NCI-H460 (cell line): ENCODE results near the gene FKBP7. TPM values are rescaled to one million over a fixed set of nuclear protein-coding genes. Genes with fewer than 3 reads are reported as not detected.
"Not testable (repeated sequence)": the region's sequence is repeated elsewhere in the genome, so short reads cannot be mapped to it uniquely, and the experiment has no call there.

Source experiments
- DNase-seq: peaks from one replicate; pipeline ENCODE4 v3.0.0-alpha.2; 2016; ENCODE audit warnings: low read depth; ENCODE audit errors: extremely low read depth
- total RNA-seq: library from RNA; depleted of rRNA; stranded (reverse); fragments of >200 nt; shearing (Covaris generic); gene quantifications from 2 replicates; pipeline ENCODE4 v1.2.3, GENCODE V29; 2014

FKBP7 gene
- total RNA-seq, 1 experiment from 2014 or later: 18.9 TPM

- DNase-seq: no peak
These were observed 13.2 kb upstream of the FKBP7 start for GRCh38 chr2:178491612-178492011.

GRCh38 chr2:178485356-178485755, 7.0 kb upstream of the FKBP7 start:
- DNase-seq: no peak

DNA sequence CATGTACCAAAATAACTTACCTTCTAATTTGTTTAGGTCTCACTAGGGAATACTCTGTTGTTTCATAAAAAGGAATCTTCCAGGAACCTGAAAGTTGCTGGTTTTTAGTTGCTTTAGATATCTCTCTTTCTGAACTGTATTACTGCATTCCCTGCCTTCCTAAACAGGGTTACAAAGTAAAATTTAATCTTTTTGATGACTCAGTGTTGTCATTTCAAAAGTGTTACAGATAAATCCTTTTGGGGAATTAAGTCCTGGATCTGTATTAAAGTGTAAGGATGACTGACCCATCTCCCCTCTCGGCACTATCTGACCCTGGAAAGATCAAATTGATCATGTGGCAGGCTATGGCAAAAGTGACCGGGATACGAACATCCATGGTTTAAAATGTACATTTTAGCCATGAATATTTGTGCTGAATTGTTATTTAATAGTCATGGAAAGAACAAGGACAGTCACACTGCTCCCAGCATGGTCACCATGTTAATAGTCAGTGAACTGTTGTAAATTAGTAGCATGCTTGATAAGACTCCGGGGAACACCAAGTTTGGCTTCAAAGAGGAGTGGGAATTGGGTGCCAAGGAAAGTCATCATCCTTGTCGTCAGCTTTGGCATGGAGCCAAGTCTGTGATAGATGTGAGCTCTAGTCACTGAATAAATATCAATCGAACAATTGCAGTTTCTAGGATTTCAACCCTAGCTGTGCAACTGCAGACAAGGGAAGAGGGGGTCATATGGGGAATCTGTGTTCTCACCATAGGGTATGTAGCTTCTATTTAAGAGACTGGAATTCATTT, 6.0 kb upstream of the FKBP7 start:
- DNase-seq: peak; percentile 32

DNA sequence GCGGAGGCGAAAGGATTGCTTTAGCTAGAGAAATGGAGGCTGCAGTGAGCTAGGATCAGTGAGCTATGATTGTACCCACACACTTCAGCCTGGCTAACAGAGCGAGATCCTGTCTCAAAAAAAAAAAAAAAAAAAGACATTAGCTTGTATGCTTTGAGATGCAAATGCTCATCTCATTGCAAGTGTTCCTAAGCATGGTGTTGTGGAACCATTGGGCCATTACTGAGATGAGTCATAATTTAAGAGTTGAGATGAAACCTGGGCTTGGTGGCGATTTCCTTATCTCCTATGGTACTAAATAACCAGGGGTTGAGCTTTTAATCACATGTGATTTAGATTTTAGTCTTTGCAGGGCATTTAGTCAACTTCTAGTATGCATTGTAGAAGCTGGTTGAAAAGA, 4.0 kb upstream of the FKBP7 start:
- no peak for DNase-seq

GRCh38 chr2:178480227-178481181, 2.1 kb upstream of the FKBP7 start, which contains the start of gene PLEKHA3:
Gene PLEKHA3, plus strand, starts transcription at chr2:178480457. Its CDS starts 413 bp downstream, at chr2:178480870.
- peak; percentile 96 for DNase-seq

DNA sequence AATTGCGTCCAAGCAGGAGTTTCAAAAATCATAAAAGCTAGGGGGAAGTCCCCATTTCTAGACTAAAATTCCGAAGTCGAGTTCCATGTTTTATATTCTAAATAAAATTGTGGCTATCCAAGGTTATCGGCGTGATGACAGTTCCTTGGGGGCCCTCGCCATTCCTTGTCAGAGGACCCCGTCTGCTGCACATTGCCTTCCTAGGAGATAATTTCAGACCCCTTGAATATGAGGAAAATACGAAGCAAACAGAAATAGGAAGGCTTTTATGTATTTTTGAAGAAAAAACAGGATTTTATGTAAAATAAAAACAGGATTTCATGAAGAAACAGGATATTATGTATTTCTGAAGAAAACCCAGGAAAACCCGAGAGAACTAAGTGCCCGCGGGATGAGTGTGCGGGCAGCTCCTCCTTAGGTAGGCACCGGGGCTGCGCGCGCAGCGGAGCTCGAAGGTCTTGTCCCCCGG, 1.4 kb upstream of the FKBP7 start:
- no peak for DNase-seq

GRCh38 chr2:178479275-178479616, 846 bp upstream of the FKBP7 start:
- DNase-seq: no peak

GRCh38 chr2:178478130-178478438, 316 bp downstream of the FKBP7 start:
- DNase-seq: no peak

- DNase-seq: no peak
These were observed 814 bp downstream of the FKBP7 start for GRCh38 chr2:178477443-178478129.

DNA sequence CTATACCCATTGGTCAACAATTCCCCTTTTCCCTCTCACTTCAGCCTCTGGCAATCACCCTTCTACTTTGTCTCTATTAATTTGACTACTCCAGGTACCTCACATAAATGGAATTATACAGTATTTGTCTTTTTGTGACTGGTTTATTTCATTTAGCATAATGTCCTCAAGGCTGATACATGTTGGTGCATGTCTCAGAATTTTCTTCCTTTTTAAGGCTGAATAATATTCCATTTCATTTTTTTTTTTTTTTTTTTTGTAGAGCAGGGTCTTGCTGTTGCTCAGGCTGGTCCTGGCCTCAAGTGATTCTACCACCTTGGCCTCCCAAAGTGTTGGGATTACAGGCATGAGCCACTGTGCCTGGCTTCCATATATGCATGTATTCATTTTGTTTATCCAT, 1.9 kb downstream of the FKBP7 start:
- DNase-seq: no peak

DNA sequence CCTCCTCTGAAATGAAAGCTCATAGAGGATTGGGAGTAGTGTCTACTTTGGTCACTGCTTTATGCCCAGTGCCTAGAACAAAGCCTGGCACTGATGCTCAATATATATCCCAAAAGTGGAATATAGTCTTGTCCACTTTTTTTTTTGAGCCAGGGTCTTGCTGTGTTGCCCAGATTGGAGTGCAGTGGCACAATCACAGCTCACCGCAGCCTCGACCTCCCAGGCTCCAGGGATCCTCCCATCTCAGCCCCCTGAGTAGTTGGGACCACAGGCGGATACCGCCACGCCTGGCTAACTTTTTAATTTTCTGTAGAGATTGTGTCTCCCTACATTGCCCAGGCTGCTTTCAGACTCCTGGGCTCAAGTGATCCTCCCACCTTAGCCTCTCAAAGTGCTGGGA, 3.8 kb downstream of the FKBP7 start:
- DNase-seq: no peak

DNA sequence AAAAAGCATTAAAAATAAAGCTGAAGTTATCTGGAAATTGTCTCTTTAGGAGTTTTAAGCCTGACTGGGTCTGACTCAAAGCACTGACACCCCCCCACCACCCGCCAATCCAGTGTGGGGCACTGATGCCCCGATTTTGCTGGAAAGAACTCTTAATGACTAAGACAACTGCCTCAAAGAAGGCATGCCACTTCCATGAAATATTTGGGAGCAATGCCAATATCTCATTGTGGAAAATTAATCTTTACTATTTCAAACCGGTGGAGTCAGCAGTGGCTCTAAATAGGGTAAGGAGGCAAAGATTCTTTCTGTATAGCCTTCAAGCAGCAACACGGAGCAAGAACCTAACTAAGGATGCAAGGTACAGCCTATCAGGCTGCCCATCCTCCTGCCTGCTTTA, 4.5 kb downstream of the FKBP7 start:
- no peak for DNase-seq

GRCh38 chr2:178473373-178473772, 5.0 kb downstream of the FKBP7 start:
- no peak for DNase-seq

- DNase-seq: not testable (repeated sequence)
These were observed 7.1 kb downstream of the FKBP7 start for GRCh38 chr2:178471313-178471712.

DNA sequence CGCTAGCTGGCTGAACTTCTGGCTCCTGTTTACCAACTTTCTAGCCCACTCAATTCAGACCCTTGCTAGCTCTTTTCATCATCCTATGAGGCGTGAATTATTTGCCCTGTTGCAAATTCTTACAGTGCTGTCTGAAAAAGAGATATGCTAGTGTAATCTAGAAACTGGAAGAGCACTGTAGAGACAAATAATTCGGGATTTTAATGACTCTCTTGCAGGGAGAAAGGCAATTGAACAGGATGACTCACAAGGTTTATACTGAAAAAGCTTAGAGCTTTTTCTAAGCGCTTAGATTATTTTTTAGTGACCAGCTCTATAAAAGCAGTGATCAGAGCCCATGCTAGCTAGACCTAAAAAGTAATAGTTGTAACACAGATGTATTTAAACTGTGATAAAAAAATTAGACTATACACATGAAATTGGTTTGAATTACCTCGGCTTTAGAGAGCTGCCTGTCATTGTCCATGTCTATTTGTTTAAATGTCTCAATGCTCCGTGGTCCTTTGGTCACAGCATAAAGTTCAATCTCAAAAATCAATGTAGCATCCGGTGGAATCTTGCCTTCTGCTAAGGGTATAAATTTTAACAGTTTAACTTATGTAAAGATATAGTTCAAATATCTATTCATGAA, 9.1 kb downstream of the FKBP7 start:
- DNase-seq: no peak

DNA sequence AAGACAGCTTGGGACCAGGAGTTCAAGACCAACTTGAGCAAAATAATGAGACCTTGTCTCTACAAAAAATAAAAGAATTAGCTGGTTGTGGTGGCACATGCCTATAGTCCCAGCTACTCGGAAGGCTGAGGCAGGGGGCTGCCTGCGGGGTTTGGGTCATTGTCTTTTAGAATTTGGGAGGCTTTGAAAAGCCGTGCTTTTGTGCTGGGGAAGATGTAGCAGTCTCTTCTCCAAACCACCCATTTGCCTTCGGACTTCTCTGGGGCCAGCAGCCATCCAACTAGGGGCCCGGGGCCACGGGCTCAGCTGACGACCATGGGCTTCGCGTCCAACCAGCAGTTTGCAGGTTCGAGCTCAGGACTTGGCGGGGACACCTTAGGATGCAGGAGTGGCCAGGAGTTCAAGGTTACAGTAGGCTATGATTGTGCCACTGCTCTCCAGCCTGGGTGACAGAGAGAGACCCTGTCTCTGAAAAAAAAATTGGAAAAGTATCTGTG, 21.0 kb downstream of the FKBP7 start:
- DNase-seq: no peak

- DNase-seq: no peak
These were observed 22.5 kb downstream of the FKBP7 start for GRCh38 chr2:178455947-178456346.

DNA sequence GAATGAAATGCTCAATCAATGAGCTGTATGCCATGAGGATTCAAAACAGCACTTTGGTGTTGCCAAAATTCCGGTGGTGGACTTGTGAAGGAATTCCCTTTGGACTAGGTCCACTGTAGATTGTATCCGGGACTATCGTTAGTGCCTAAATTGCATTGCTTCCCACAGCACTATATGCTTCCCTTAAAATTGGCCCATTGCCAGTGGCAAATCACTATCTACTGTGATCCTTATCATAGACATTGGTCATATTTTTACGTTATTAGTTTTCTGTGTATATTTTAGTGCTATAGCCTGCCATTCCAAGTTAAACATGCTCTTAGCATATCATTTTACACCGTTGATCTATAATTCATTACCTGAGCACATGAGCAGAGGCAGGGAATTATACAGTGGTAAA, 25.5 kb downstream of the FKBP7 start:
- DNase-seq: no peak

DNA sequence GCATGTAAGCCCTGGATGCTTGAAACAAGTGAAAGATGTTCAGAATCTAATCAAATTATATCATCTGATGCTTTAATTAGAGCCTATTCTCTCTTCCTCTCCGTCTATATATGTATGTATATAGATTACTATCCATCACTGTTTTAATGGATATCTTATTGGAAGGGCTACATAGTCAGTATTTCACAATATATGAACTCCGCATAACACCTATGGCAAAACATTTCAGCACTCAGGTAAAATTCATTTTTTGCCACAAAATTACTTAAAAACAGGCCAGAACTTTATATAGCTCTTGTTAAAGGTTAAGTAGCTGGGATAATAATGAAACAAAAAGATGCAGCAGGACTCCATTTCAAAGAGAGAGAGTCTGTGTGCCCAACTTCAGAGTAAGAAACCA, 26.1 kb downstream of the FKBP7 start:
- no peak for DNase-seq

DNA sequence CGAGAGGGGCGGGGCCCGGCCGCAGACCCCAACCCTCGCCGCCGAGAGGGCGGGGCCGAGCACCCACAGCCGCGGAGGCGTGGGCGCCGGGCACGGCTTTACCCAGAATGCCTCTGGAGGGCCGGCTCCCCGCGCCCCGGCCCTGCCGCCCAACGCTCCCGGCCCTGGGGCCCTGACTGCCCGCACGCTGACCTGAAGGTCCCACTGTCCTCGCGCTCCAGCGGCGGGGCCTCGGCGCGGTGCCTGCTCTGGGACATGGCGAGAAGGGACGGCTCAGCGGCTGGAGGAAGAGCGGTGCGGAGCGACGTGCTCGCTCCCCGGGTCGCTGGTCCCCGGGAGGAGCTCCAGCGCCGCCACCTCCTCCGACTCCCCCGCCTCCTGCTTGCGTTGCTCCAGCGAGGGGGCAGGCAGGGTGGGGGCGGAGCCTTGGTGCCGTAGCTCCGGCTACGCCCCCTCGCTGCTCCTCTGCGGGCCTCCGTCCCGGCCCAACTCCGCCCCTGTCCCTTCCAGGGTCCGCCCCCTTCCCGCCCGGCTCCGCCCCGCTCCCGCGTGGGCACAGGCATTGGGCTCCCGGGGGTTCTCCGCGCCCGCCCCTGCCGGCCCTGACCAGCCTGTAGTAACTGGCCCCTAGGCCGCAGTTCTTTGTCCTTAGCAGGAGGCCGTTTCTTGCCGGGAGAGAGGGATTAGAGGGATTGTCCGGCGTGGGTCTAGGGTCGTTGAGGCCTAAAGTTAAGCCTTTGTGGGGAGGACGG, 27.4 kb downstream of the FKBP7 start, which contains the start of the genes PJVK and PRKRA:
Gene PJVK, plus strand, starts transcription at position 605 of the 752 bp plus-strand sequence. CDS start 2,032 bp downstream, outside the sequence.
Gene PRKRA, minus strand, starts transcription at position 402 of the 752 bp plus-strand sequence. Its CDS starts 145 bp downstream, at position 257.
- DNase-seq: peak; percentile 96
